ENCODE data around the gene ANKRD30A.
"Not testable (repeated sequence)": the region's sequence is repeated elsewhere in the genome, so short reads cannot be mapped to it uniquely, and the experiment has no call there.

The ANKRD30A gene

DNA sequence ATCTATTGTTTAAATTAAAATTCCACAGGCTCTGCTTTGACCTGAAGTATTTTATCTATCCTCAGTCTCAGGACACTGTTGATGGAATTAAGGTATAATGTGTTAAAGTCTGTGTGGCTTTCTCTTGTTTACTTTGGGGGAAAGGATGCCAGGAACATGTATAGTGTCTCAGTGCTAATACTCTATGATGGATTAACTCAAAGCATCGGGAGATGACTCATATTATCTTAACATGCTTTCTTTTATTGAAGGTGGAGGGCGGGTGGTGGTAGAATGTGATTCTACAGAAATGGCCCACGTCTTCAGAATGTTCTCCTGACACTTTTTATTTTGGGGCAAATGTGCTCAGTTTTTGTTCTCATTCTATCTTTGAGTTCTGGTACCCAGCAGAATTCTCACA is 189.0 kb downstream of the ANKRD30A start:
- DNase-seq (ENCODE audit: low read depth) = no peak
- TF ChIP-seq CTCF (conservative IDR thresholded peaks at IDR 0.05; ENCODE audit: low read length) = no peak
- H3K4me3 ChIP-seq (ENCODE audit: low read length) = no peak overlapping the region

DNA sequence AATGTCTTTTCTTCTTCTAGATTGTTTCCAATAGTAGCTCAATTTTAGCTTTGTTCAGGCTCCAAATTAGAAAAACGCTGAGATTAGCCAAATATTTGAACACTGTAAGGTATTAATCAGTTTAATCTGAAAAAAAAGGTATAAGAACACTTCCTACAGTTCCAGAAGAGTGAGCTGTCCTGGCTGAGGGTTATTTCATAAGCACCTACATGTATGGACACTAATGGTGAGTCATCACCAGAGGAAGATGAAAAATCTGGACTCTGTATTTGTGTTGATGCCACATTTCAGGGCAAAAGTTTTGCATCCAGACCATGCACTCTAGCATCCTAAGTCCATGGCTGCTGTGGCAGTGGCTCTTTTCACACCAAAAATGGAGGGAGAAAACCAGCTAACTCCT is 189.5 kb downstream of the ANKRD30A start:
- TF ChIP-seq CTCF (conservative IDR thresholded peaks at IDR 0.05; ENCODE audit: low read length) = no peak

DNA sequence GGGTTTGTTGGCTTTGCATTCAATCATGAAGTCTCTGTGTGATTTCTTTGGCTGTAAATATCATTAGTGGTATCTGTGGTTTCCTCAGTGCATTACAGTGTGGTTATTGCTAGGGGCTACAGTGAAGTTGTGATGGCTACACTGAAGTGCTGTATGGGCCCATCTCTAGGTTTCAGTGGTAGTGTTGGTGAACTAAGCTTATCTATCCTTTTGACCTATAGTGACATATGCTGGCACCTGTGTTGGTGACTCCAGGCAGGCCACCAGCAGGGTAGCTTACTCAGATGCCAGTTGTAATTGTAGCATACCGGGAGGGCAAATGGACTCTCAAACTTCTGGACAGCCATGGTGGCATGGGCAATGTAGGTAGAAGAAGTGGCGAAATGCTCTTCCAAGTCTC is 219.0 kb downstream of the ANKRD30A start:
- H3K4me3 ChIP-seq (ENCODE audit: low read length) = no peak overlapping the region
- no peak for DNase-seq (ENCODE audit: low read depth)
- TF ChIP-seq CTCF (conservative IDR thresholded peaks at IDR 0.05; ENCODE audit: low read length) = no peak

More for the DNA sequence above, 189.5 kb downstream of the ANKRD30A start:
- no peak overlapping the region for H3K4me3 ChIP-seq (ENCODE audit: low read length)
- DNase-seq (ENCODE audit: low read depth) = no peak

DNA sequence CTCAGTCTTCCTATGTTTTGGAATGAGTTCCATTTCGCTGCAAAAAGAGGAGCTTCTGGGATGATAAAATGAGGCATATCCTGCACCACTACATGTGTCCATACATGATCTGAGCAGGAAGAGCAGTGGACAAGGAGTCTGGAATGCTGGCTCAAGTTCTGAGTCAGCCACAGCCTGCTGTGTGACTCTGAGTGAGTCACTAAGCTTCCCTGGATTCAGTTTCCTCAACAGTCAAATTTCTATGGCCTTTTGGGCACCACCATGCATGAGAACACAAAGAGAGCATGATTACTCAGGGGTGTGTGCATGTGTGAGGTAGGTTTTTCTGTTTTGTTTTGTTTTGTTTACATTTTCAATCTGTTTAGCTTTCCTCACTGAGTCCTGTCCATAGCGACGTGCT is 254.6 kb downstream of the ANKRD30A start:
- no peak for TF ChIP-seq CTCF (conservative IDR thresholded peaks at IDR 0.05; ENCODE audit: low read length)
- no peak for DNase-seq (ENCODE audit: low read depth)
- H3K4me3 ChIP-seq (ENCODE audit: low read length) = no peak overlapping the region

DNA sequence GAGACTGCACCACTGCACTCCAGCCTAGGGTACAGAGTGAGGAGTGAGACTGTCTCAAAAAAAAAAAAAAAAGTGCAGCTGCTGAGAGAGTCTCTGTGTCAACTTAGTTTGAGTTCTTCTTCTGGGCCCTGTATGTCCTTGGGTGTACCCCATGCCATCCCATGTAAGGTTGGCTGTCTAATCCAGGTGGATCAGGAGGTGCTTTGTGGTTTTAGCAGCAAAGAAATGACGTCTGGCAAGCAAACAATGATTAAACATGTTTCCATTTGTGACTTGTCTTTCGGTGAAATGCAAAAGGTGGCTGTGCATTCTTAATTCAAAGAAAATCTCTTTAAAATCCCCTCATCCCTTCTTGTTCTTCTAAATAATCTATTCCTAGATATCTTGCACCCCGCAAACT is 255.9 kb downstream of the ANKRD30A start:
- DNase-seq (ENCODE audit: low read depth) = no peak

GRCh38 chr10:37384923-37385322 is 259.5 kb downstream of the ANKRD30A start:
- no peak for DNase-seq (ENCODE audit: low read depth)

More for the DNA sequence above, 255.9 kb downstream of the ANKRD30A start:
- TF ChIP-seq CTCF (conservative IDR thresholded peaks at IDR 0.05; ENCODE audit: low read length) = no peak
- H3K4me3 ChIP-seq (ENCODE audit: low read length) = no peak overlapping the region

GRCh38 chr10:37390926-37391325 is 265.5 kb downstream of the ANKRD30A start:
- no peak for TF ChIP-seq CTCF (conservative IDR thresholded peaks at IDR 0.05; ENCODE audit: low read length)
- H3K4me3 ChIP-seq (ENCODE audit: low read length) = no peak overlapping the region
- no peak for DNase-seq (ENCODE audit: low read depth)

More at GRCh38 chr10:37384923-37385322, 259.5 kb downstream of the ANKRD30A start:
- no peak overlapping the region for H3K4me3 ChIP-seq (ENCODE audit: low read length)
- TF ChIP-seq CTCF (conservative IDR thresholded peaks at IDR 0.05; ENCODE audit: low read length) = no peak

- DNase-seq (ENCODE audit: low read depth); H3K4me3 ChIP-seq (ENCODE audit: low read length): not testable (repeated sequence)
Measured at GRCh38 chr10:37400774-37401173, 275.4 kb downstream of the ANKRD30A start.

All from AG10803 (cell line).